Measurements from ENCODE around the gene HAPLN1. TPM values are rescaled to one million over a fixed set of nuclear protein-coding genes. Genes with fewer than 3 reads are reported as not detected.

The HAPLN1 gene
- total RNA-seq, 1 donor from 2014 or later, result not detected

- no peak for TF ChIP-seq CTCF (IDR thresholded peaks at IDR 0.05; ENCODE audit: insufficient read depth, low read length, poor library complexity, severe bottlenecking)
- H3K4me3 ChIP-seq (ENCODE audit: low read depth, low read length), result no peak overlapping the region
- H3K27me3 ChIP-seq (ENCODE audit: control insufficient read depth, insufficient read depth, low read length), result no peaks in the 10 kb centered on the region
- H3K36me3 ChIP-seq (ENCODE audit: control insufficient read depth, insufficient read depth, low read length), result no peaks in the 10 kb centered on the region
- DNase-seq (ENCODE audit: low read depth), result no peak
Observed at GRCh38 chr5:83751201-83751600, 30.5 kb upstream of the HAPLN1 start.

GRCh38 chr5:83750749-83751148 lies 30.1 kb upstream of the HAPLN1 start:
- no peaks in the 10 kb centered on the region for H3K36me3 ChIP-seq (ENCODE audit: control insufficient read depth, insufficient read depth, low read length)
- H3K27me3 ChIP-seq (ENCODE audit: control insufficient read depth, insufficient read depth, low read length), result no peaks in the 10 kb centered on the region
- TF ChIP-seq CTCF (IDR thresholded peaks at IDR 0.05; ENCODE audit: insufficient read depth, low read length, poor library complexity, severe bottlenecking), result no peak
- H3K4me3 ChIP-seq (ENCODE audit: low read depth, low read length), result no peak overlapping the region
- DNase-seq (ENCODE audit: low read depth), result no peak

- no peak overlapping the region for H3K4me3 ChIP-seq (ENCODE audit: low read depth, low read length)
- H3K27me3 ChIP-seq (ENCODE audit: control insufficient read depth, insufficient read depth, low read length), result no peaks in the 10 kb centered on the region
- DNase-seq (ENCODE audit: low read depth), result no peak
- H3K36me3 ChIP-seq (ENCODE audit: control insufficient read depth, insufficient read depth, low read length), result no peaks in the 10 kb centered on the region
- no peak for TF ChIP-seq CTCF (IDR thresholded peaks at IDR 0.05; ENCODE audit: insufficient read depth, low read length, poor library complexity, severe bottlenecking)
Observed at GRCh38 chr5:83745816-83746215, 25.2 kb upstream of the HAPLN1 start.

GRCh38 chr5:83744821-83745220 lies 24.2 kb upstream of the HAPLN1 start:
- no peaks in the 10 kb centered on the region for H3K27me3 ChIP-seq (ENCODE audit: control insufficient read depth, insufficient read depth, low read length)
- H3K4me3 ChIP-seq (ENCODE audit: low read depth, low read length), result no peak overlapping the region
- TF ChIP-seq CTCF (IDR thresholded peaks at IDR 0.05; ENCODE audit: insufficient read depth, low read length, poor library complexity, severe bottlenecking), result no peak
- no peaks in the 10 kb centered on the region for H3K36me3 ChIP-seq (ENCODE audit: control insufficient read depth, insufficient read depth, low read length)
- DNase-seq (ENCODE audit: low read depth), result no peak

GRCh38 chr5:83742089-83742488 lies 21.4 kb upstream of the HAPLN1 start:
- no peak for DNase-seq (ENCODE audit: low read depth)
- Histone ChIP-seq H3K4me3 (ENCODE audit: low read depth, low read length) (no peak overlapping the region), H3K36me3 (ENCODE audit: control insufficient read depth, insufficient read depth, low read length) (no peaks in the 10 kb centered on the region), H3K27me3 (ENCODE audit: control insufficient read depth, insufficient read depth, low read length) (no peaks in the 10 kb centered on the region)
- TF ChIP-seq CTCF (IDR thresholded peaks at IDR 0.05; ENCODE audit: insufficient read depth, low read length, poor library complexity, severe bottlenecking), result no peak

- Histone ChIP-seq H3K36me3 (ENCODE audit: control insufficient read depth, insufficient read depth, low read length) (no peaks in the 10 kb centered on the region), H3K4me3 (ENCODE audit: low read depth, low read length) (no peak overlapping the region), H3K27me3 (ENCODE audit: control insufficient read depth, insufficient read depth, low read length) (no peaks in the 10 kb centered on the region)
- TF ChIP-seq CTCF (IDR thresholded peaks at IDR 0.05; ENCODE audit: insufficient read depth, low read length, poor library complexity, severe bottlenecking), result no peak
- no peak for DNase-seq (ENCODE audit: low read depth)
Observed at GRCh38 chr5:83741571-83741970, 20.9 kb upstream of the HAPLN1 start.
